HG02610 (cell line): ENCODE measurements around the gene ZEB2.

Source experiments
- ATAC-seq: cut with Tn5 transposase; IDR thresholded peaks from one replicate; pipeline ENCODE4 v1.9.1; 2021; ENCODE audit warnings: mild to moderate bottlenecking, moderate library complexity; ENCODE audit not compliant: unreplicated experiment

The ZEB2 gene

DNA sequence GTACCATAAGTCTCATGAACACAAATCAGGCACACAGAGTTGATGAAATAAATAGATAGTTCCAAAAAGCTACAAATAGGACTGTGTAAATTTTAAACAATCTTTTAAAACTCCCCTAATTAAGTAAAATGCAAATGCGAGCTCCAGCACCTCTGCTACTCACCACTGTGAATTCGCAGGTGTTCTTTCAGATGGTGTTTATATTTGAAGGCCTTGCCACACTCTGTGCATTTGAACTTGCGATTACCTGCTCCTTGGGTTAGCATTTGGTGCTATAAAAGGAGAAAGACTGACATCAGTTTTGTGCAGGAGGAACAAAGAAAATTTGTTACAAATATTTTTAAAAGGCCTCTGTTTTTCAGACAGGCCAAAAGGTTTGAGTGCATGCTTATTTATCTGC, 118.9 kb downstream of the ZEB2 start:
- ATAC-seq, result no peak

DNA sequence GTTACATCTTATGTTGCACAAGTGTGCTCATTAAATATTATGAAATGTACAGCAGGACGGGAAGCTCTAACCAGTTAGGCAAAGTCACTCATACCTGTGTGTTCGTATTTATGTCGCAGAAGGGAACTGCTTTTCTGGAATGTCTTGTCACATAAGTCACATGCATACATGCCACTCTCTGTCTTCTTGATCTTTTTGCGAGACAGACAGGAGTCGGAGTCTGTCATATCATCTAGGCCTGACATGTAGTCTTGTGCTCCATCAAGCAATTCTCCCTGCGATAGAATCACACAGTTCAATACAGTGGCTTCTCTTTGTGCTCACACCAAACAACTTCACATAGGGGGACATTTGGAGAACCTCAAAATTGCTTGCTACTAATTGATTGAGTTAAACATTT, 123.6 kb downstream of the ZEB2 start:
- no peak for ATAC-seq

DNA sequence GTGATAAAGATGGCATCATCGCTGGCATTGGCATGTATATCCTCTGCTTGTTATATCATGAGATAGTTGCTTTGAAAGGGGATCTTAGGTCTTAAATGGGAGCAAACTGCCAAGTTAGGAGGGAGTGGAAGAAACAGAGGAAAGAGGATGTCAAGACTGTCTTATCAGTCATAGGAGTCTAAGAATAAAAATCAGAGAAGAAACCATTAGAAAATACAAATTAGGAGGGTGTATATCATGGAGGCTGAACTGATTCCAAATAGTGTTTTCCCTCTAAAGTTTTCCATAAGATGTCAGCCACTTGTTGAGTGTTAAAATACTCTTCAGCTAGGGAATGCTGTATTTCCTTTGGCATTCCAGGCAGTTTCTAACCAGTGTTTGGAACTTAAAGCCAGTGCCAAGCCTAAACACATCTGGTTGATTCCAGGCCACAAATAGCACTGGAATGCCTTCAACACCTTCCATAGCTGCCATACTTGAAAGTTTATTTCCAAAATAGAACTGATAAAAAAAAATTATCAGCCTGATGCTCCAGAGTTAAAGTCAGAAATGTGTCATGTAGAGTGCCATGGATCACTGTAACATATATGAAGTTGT, 129.4 kb downstream of the ZEB2 start:
- no peak for ATAC-seq

DNA sequence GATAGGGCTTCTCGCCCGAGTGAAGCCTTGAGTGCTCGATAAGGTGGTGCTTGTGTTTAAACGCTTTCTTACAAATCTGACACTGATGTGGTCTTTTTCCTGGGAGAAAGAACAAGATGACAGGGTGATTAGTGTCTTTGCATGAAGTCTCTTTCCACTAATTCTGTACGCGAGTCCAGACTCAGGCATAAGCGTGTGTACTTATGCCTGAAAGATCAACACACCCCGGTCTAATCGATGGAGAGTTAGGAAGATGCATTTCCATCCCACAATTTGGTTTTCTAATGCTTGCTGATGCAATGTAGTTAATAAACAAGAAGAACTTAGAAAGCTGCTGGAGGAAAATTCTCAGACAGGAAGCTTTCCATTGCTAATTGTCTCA, 130.0 kb downstream of the ZEB2 start:
- no peak for ATAC-seq

DNA sequence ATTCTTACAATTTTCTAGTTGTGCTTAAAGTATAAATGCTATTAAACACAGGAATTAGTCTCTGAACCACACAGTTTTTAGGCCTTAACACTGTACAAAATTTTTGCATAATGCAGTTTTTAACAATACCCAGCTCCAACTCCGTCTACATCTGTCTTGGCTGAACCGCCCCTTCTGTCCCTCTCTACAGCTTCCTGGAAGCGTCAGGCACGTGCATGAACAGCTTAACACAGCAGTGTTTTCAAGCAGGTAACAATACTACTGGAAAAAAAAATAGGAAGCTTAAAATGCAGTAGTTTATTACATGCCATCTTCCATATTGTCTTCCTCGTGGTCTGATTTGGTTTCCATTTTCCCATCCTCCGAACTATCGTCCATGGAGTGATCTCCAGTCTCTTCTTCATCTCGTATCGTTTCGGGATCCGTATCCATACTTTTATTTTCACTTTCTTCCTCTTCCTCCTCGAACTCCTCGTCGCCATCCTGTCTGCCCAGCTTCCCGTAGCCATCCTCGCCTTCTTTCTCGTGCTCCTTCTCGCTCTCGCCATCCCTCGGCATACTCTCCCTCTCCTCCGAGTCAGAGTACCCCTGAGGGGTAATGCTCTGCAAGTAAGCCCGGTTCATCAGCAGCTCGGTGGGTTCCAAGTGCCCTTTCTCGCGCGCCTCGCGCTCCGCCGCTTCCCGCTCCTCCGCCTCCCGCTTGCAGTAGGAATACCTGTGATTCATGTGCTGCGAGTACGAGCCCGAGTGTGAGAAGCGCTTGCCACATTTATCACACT, 130.6 kb downstream of the ZEB2 start:
- no peak for ATAC-seq

DNA sequence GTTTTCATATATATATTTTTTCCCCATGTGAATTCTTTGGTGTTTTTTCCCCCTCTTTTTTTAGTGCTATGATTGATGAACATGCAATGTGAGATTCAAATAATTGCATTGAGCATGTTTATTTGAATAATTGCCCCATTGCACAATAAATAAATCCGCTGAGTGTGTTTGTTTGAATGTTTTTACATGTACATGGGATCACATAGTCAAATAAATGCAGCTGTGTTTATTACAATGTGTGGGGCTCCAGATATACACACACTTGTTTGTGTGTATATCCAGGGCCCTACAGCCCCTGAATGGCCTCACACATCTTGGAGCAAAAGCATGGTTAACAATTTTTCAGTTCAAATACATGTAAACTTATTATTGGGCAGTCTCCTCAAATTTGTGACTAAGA, 134.5 kb downstream of the ZEB2 start:
- ATAC-seq, result no peak

DNA sequence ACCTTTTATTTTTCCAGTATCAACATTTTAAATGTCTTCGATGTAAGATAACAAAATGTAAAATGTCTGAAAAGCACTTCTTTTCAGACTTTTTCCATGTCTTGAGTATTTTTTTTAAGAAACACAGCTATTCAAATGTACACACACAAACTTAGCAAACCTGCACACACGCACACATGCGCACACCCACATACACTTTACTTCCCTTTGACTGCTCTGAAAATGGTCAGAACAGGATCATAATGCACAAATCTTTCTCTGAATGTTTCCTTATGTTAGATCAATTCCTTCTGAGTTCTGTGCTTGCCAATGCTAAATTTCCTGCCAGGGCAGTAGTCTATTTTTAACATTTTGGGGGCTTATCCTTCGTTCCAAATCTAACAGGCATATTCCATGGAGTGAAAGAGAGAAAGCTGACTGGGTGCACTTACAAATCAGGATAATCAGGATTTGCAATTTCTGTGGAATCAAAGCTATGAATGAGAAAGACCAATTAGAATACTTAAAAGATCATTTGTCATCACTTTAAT, 136.3 kb downstream of the ZEB2 start:
- ATAC-seq, result no peak

DNA sequence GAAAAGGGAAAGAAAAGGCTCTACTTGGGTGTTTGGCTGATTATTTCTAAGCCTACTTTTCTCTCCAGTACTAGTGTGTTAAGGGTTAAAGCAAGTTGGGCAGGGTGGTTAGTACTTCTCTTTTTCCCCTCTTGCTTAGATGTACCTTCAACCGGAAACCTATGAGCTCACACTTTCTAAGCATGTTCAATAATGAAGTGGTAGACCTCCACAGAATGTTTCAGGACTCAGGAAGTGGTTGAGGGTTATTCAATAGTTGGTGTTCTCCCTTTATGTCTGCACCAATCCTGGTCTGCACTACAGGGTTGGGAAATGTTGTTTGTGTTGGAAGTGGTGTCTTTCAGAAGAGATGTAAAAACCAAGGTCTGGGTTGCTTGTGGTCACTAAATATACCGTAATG, 137.1 kb downstream of the ZEB2 start:
- peak; percentile 98 for ATAC-seq

DNA sequence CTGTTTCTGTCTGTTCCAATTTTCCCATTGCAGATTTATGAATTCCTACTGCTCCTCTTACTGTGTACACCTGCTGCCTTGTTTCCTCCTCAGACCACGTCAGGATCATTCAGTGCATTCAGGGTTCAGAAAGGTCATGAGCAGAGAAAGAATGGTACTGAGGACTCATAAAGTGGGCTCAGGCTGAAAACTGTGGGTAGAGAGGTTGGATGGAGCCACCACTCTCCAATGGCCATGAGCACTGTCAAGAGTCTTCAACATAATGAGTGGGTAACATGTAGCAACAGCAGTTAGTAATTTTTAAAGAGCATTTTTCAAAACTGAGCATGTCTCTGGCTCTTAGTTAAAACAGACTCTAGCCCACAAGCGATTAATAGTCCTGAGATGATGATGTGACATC, 138.2 kb downstream of the ZEB2 start:
- ATAC-seq, result no peak

DNA sequence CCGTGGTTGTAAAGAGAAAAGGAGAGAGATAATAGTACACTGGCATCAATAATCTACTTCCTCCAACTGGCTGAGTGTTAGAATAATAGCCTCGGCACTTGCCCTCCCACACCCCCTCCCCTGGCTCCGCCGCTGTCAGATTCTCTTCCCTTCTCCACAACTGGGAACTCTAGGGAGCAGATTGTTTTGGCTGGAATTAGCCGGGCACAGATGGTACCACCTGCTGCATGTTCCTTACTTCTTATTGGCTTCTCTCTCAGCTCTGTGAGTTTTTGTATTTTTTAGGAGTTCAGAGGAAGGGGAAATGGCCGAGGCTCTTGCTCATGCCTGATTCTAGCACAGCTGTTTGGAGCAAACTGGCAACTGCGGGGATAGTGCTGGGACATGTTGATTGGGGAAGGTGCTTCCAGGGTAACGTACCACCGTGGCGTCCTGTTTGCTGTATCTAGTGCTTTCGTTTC, 140.0 kb downstream of the ZEB2 start:
- ATAC-seq, result no peak

DNA sequence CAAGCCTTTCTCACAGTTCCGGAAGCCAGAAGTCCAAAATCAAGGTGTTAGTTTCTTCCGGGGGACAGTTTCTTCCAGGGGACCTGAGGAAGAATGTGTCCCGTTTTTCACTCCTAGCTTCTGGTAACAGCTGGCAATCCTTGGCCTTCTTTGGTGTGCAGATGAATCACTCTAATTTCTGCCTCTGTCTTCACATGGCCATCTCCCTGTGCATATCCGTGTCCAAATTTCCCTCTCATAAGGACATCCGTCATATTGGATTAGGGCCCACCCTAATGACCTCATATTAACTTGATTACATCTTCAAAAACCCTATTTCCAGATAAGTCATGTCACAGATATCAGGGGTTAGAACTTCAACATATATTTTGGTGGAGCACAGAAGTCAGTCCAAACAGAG, 141.4 kb downstream of the ZEB2 start:
- no peak for ATAC-seq

DNA sequence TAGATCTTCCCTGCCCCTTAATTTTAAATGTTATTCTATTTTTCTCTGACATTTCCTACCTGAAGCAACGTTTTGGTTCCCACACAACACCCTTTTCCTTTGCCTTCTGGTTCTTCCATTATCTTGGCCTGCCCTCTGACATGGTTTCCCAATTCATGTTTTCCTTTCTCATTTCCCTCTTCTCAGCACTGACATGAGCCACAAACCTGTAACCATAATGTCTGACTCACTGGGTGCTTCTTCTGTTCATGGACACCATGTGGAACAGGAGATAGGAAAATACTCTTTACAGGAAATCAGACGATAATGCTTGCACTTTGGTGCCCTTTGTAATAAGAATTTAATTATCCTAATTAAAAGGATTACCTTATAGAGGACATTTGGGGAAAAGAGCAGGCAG, 142.0 kb downstream of the ZEB2 start:
- no peak for ATAC-seq

DNA sequence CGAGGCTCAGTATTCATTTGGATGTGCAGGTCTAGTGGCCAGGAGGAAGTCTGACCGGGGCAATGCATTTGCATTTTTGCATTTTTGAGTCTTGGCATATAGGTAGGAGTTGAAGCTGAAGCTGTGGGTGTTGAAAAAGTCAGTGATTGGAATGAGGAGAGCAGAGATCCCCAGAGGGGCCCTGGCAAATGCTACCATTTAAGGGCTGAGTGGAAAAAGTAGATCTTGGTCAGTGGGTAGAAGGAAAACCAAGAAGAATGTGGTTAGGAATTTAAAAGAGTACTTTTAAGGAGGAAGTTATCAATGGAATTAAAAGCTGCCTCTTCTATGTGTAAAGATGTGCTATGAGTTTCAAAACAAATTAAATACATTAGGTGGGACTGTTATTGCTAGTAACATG, 143.0 kb downstream of the ZEB2 start:
- ATAC-seq, result no peak

DNA sequence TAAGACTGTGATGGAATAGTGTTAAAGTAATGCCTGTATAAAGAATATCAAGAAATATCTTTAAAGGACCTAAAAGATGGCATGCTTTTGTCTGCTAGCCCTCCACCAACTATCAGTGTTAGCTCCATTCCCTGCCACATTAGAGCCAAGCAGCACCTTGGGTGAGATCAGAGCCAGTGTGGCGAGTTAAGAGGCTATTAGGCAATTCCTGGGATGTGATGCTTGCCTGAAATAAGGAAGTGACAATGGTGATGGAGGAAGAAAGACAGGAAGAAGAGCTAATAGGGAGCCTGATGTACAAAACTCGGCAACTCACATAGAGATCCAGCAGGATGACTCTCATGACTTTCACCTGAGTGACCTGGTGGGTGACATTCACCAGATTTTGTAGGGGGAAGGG, 143.5 kb downstream of the ZEB2 start:
- no peak for ATAC-seq

DNA sequence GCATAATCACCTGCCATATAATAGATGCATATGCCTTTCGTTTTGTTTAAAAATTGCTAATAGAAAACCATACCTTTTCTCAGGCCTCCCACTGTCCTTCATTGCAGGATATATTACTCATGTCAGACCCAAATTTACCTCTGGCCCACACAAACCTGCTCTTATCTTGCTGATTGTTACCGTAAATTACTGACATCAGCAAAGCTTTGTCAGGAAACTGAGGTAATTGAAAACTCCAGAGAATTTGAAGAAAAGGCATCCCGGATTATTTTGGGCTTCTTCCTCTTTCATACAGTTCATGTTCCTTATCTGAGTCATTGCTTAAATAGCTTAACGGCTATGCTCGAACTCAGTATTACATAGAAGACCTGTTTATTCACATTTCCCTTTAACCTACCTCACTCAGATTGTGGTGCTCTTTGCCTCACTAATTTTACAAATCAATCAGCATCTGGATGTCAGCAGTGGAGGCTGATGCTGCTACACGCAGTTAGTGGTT, 145.7 kb downstream of the ZEB2 start:
- peak; percentile 86 for ATAC-seq

DNA sequence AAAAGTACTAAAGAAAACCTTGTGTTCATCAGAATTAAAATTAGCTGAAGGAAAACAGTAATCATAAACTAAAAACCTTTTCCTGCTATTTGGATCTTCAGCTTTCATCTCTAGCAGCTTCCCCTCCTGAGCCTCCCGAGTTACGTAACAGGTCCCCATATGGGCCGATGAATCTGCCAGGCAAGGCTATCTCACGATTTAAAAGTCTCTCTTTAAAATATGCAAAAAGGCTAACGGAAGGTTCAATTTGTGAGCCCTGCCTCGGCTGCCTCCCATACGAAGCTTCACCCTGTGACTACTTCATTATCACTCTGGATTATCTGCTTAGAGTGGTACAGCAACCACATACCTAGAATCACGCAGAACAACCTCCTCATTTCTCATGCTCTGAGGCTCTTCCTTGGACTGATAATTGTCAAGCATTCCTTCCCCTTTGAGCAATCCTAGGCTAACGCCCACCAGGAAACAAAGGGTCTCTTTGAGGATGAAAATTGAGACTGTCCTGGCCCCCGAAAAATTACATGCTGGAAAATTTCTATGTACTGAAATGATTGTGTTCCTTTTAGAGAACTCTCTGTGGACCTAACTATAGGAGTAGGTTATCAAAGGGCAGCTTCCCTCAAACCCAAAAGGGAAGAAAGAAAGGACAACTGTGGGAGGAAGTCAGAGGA, 147.4 kb downstream of the ZEB2 start:
- no peak for ATAC-seq

DNA sequence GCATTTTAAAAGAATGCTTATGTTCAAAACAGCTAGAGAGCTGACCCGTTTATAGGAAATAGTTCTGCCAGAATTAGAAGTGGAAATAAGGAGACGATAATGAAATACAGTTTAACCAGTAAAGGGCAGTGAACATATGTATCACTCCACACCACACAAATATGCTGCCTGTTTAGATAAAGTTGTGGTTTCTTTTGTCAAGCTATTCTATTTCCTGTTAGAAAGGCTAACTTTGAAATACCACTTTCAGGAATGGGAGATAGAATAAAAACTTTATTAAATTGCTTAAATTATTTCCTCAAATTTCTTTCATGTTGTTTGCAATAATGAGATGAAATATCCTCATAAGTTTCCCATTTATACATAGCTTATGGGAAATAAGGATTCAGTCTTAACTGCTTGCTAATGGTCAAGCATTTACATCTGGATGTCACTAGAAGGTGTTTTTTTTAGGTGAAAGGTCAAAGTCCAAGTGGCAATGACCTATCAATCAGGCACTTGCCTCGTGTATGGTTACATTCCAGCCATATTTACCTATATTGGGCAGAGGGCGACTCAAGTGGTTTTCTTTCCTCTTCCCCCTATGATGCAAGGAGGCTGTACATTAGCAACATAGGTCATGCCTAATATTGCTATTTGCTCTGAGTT, 148.9 kb downstream of the ZEB2 start:
- no peak for ATAC-seq

DNA sequence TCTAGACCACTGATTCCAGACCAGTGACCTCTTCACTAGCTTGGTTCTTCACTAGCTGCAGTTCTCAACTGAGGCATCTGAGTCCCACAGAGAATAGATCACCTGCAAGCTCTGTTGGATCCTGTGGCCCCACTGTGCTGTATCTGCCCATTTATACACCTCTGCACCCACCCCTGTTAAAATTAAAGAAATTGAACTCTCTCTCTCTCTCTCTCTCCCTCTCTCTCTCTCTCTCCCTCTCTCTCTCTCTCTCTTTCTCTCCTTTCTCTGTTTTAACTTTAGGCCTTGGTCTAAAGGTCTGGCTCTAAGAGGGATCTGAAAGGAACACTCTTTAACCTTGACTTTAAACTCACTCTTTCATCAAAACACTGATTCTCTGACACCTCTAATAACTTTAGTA, 150.5 kb downstream of the ZEB2 start:
- ATAC-seq, result no peak

DNA sequence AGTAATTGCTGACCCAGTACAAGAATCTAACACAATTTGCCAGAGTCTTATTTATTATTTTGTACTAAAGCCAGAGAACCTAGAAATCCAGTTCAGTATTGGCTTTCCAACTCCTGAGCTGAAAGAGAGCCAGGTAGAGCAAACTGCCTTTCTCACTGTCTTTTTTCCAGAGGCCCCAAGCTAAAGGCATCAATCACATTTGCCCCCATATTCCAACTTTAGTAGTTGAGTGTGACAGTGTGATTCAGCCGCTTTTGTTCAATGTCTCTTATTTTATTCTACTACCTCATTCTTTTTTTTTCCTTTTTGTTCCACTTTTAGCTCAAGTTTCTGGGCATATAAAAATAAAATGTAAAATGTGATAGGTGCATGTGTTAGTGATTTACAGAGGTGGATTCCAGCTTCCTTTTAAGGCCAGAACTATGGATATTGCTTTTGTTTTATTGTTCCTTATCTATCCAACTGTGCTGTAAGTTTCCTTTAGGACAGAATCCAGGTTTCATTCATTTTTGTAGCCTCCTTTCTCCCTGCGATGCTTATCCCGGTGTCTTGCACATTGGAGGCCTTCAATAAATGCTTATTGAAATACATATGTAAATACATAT, 153.0 kb downstream of the ZEB2 start:
- ATAC-seq, result no peak

DNA sequence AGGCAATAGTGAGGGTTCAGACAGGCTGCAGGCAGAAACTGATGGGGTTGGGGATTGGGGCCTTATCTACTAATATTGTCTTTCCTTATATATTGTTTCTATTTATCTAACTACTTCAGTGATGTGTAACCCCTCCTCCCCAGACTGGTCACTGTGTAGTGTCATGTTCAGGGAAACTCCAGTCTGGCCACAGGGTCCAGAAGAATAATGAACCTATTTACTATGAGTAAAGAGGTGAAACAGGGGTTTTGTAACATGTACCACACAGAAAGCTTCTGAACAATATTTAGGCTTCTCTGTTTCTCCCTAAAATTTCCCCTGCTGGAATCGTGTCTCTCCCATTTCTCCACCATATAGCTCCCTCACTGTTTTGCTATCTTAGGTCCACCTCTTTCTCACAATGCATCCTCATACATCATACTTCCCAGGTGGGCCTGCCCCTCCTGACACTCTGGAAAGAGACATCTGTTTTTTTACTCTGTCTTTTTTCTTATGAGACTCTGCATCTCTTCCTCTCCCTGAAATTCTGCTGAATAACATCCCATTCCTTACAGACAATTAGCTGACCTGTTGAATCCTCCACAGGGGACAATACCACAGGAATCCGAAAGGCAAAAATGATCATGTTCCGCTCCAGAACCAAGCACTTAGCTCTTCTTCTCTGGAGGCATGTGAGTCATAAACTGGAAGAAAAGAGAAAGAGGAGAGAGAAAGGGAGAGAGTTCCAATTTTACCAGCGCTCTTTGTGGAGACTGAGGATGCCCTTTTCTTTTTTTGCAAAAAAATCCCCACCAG, 154.8 kb downstream of the ZEB2 start:
- ATAC-seq, result peak; percentile 98
